Neural cell (in vitro differentiated cells): ENCODE data around the gene TRIM63. TPM values are rescaled to one million over a fixed set of nuclear protein-coding genes. Genes with fewer than 3 reads are reported as not detected.

Experiments used
- H2AFZ ChIP-seq: fragments of 200-600, 300-800 bp; sonication (generic), shearing (Covaris generic); 2 replicates; pipeline ENCODE4 v1.6.0; 2014; ENCODE audit warnings: low read depth, mild to moderate bottlenecking, antibody characterized with exemption, low read length, moderate library complexity
- H3F3A ChIP-seq: fragments of 200-600 bp; shearing (Covaris generic); 2 replicates; pipeline ENCODE4 v1.6.1; 2016; ENCODE audit warnings: mild to moderate bottlenecking, moderate library complexity, mixed read lengths, antibody characterized with exemption, low read length; ENCODE audit not compliant: insufficient read depth, poor library complexity, severe bottlenecking
- H3K27ac ChIP-seq: fragments of 200-600, 300-800 bp; sonication (generic), shearing (Covaris generic); 2 replicates; pipeline ENCODE4 v1.5.1; 2014; ENCODE audit warnings: mild to moderate bottlenecking, low read length, moderate library complexity
- H3K27me3 ChIP-seq: fragments of 300-800, 200-600 bp; sonication (generic), shearing (Covaris generic); 2 replicates; pipeline ENCODE4 v1.6.0; 2014; ENCODE audit warnings: mild to moderate bottlenecking, low read depth, low read length, moderate library complexity; ENCODE audit not compliant: insufficient read depth
- H3K36me3 ChIP-seq: fragments of 300-800, 200-600 bp; sonication (generic), shearing (Covaris generic); 2 replicates; pipeline ENCODE4 v1.5.1; 2014; ENCODE audit warnings: mild to moderate bottlenecking, antibody characterized with exemption, low read length, moderate library complexity; ENCODE audit not compliant: insufficient read depth
- H3K4me2 ChIP-seq: fragments of 300-800, 200-600 bp; sonication (generic), shearing (Covaris generic); 2 replicates; pipeline ENCODE4 v1.6.0; 2014; ENCODE audit warnings: mild to moderate bottlenecking, low read length
- H3K4me3 ChIP-seq: fragments of 300-800, 200-600 bp; sonication (generic), shearing (Covaris generic); 2 replicates; pipeline ENCODE4 v1.5.1; 2014; ENCODE audit warnings: mild to moderate bottlenecking, low read length, moderate library complexity
- H3K79me2 ChIP-seq: fragments of 200-600 bp; shearing (Covaris generic); replicated peaks from 2 replicates; pipeline ENCODE4 v1.6.0; 2014; ENCODE audit warnings: mild to moderate bottlenecking, low read length, moderate library complexity; ENCODE audit not compliant: insufficient read depth
- H3K9ac ChIP-seq: fragments of 300-800, 200-600 bp; sonication (generic), shearing (Covaris generic); 2 replicates; pipeline ENCODE4 v1.6.1; 2016; ENCODE audit warnings: mild to moderate bottlenecking, low read length, mixed read lengths
- H3K9me2 ChIP-seq: fragments of 200-600 bp; shearing (Covaris generic); 2 replicates; pipeline ENCODE4 v1.6.1; 2016; ENCODE audit warnings: mild to moderate bottlenecking, low read length, mixed read lengths; ENCODE audit not compliant: insufficient read depth
- H3K9me3 ChIP-seq: fragments of 200-600, 300-800 bp; sonication (generic), shearing (Covaris generic); 2 replicates; pipeline ENCODE4 v1.6.1; 2016; ENCODE audit warnings: mild to moderate bottlenecking, mixed run types, low read length, moderate library complexity, mixed read lengths
- H4K20me1 ChIP-seq: fragments of 200-600 bp; shearing (Covaris generic); 2 replicates; pipeline ENCODE4 v1.6.1; 2016; ENCODE audit warnings: mild to moderate bottlenecking, mixed run types; ENCODE audit not compliant: insufficient read depth
- EP300 ChIP-seq: fragments of 450-650 bp; conservative IDR thresholded peaks from 2 replicates; pipeline ENCODE4 v1.6.1; 2014; ENCODE audit warnings: antibody characterized with exemption, mild to moderate bottlenecking, moderate library complexity; ENCODE audit not compliant: poor library complexity, severe bottlenecking
- EZH2 ChIP-seq: fragments of 200-600, 300-800 bp; shearing (Covaris generic), sonication (generic); IDR thresholded peaks from 2 replicates; pipeline ENCODE4 v1.6.1; 2014; ENCODE audit warnings: antibody characterized with exemption, low read length, borderline replicate concordance, mild to moderate bottlenecking; ENCODE audit not compliant: insufficient read depth, poor library complexity, severe bottlenecking
- MXI1 ChIP-seq: fragments of 450-650 bp; conservative IDR thresholded peaks from 2 replicates; pipeline ENCODE4 v1.6.1; 2014; ENCODE audit warnings: antibody characterized with exemption, mild to moderate bottlenecking; ENCODE audit not compliant: poor library complexity, severe bottlenecking
- POLR2AphosphoS5 ChIP-seq: IDR thresholded peaks from 2 replicates; pipeline ENCODE4 v1.6.1; 2012
- RAD21 ChIP-seq: fragments of 450-650 bp; conservative IDR thresholded peaks from 2 replicates; pipeline ENCODE4 v1.6.1; 2014; ENCODE audit warnings: antibody characterized with exemption, mild to moderate bottlenecking, moderate library complexity
- SMC3 ChIP-seq: fragments of 450-650 bp; conservative IDR thresholded peaks from 2 replicates; pipeline ENCODE4 v1.6.1; 2014; ENCODE audit warnings: antibody characterized with exemption, mild to moderate bottlenecking, moderate library complexity; ENCODE audit not compliant: poor library complexity
- TAF1 ChIP-seq: IDR thresholded peaks from 2 replicates; pipeline ENCODE4 v1.6.1; 2012; ENCODE audit warnings: low read depth
- polyA plus RNA-seq: library from polyadenylated mRNA; depleted of rRNA; stranded (reverse); fragments of >200 nt; gene quantifications from 2 replicates; pipeline ENCODE4 v1.2.3, GENCODE V29; 2014
- TF ChIP-seq, protein P1 (sequence below): fragments of 450-650 bp; IDR thresholded peaks from 2 replicates; pipeline ENCODE4 v1.5.1; 2014; ENCODE audit warnings: antibody characterized with exemption, mild to moderate bottlenecking, moderate library complexity; ENCODE audit not compliant: poor library complexity, severe bottlenecking
- TF ChIP-seq, protein P2 (sequence below): IDR thresholded peaks from 2 replicates; pipeline ENCODE4 v1.6.1; 2012; ENCODE audit warnings: borderline replicate concordance

The TRIM63 gene
- polyA plus RNA-seq, 1 donor from 2014 or later, result not detected

GRCh38 chr1:26029054-26029863 lies 38.2 kb downstream of the TRIM63 start:
- Histone ChIP-seq H3K4me3 (no peak overlapping the region), H3K36me3 (no peaks in the 10 kb centered on the region), H3K9me3 (no peaks in the 10 kb centered on the region), H3K79me2 (no peaks in the 10 kb centered on the region), H3K9ac (no peak overlapping the region), H3F3A (no peaks in the 10 kb centered on the region), H3K27me3 (no peaks in the 10 kb centered on the region), H3K9me2 (no peaks in the 10 kb centered on the region), H2AFZ (no peak overlapping the region), H3K27ac (no peak overlapping the region), H4K20me1 (no peaks in the 10 kb centered on the region), H3K4me2 (no peak overlapping the region)
- TF ChIP-seq RAD21 (no peak), TAF1 (no peak), POLR2AphosphoS5 (no peak), EZH2 (no peak), EP300 (no peak), SMC3 (no peak), MXI1 (no peak)
- TF ChIP-seq, protein P1, sequence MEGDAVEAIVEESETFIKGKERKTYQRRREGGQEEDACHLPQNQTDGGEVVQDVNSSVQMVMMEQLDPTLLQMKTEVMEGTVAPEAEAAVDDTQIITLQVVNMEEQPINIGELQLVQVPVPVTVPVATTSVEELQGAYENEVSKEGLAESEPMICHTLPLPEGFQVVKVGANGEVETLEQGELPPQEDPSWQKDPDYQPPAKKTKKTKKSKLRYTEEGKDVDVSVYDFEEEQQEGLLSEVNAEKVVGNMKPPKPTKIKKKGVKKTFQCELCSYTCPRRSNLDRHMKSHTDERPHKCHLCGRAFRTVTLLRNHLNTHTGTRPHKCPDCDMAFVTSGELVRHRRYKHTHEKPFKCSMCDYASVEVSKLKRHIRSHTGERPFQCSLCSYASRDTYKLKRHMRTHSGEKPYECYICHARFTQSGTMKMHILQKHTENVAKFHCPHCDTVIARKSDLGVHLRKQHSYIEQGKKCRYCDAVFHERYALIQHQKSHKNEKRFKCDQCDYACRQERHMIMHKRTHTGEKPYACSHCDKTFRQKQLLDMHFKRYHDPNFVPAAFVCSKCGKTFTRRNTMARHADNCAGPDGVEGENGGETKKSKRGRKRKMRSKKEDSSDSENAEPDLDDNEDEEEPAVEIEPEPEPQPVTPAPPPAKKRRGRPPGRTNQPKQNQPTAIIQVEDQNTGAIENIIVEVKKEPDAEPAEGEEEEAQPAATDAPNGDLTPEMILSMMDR, result no peak
- TF ChIP-seq, protein P2, sequence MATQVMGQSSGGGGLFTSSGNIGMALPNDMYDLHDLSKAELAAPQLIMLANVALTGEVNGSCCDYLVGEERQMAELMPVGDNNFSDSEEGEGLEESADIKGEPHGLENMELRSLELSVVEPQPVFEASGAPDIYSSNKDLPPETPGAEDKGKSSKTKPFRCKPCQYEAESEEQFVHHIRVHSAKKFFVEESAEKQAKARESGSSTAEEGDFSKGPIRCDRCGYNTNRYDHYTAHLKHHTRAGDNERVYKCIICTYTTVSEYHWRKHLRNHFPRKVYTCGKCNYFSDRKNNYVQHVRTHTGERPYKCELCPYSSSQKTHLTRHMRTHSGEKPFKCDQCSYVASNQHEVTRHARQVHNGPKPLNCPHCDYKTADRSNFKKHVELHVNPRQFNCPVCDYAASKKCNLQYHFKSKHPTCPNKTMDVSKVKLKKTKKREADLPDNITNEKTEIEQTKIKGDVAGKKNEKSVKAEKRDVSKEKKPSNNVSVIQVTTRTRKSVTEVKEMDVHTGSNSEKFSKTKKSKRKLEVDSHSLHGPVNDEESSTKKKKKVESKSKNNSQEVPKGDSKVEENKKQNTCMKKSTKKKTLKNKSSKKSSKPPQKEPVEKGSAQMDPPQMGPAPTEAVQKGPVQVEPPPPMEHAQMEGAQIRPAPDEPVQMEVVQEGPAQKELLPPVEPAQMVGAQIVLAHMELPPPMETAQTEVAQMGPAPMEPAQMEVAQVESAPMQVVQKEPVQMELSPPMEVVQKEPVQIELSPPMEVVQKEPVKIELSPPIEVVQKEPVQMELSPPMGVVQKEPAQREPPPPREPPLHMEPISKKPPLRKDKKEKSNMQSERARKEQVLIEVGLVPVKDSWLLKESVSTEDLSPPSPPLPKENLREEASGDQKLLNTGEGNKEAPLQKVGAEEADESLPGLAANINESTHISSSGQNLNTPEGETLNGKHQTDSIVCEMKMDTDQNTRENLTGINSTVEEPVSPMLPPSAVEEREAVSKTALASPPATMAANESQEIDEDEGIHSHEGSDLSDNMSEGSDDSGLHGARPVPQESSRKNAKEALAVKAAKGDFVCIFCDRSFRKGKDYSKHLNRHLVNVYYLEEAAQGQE, result no peak

DNA sequence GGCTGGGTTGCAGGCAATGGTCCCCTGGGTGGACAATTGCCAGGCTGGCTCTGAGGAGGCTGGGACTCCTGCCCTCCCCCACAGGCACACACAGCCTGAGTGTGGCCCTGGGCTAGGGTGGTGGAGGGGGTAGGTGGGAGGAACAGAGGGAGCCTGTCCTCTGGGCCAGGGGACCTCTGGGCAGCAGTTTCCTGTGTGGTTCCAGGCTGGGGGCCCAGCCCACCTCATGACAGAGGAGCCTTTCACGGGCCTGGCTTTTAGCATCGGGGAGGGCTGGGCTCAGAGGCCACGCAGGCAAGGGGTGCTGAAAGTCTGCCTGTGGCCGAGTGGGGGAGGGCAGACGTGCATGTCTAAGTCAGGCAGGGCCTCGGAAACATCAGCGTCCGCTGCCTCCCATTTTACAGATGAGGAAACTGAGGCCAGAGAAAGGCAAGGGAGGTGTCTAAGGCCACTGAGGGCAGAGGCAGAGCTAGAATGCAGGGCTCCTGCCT lies 38.9 kb downstream of the TRIM63 start:
- Histone ChIP-seq H3K36me3 (no peaks in the 10 kb centered on the region), H3K9me2 (no peaks in the 10 kb centered on the region), H3F3A (no peaks in the 10 kb centered on the region), H4K20me1 (no peaks in the 10 kb centered on the region), H3K27ac (no peak overlapping the region), H3K4me3 (no peak overlapping the region), H3K9me3 (no peaks in the 10 kb centered on the region), H3K27me3 (no peaks in the 10 kb centered on the region), H2AFZ (no peak overlapping the region), H3K9ac (no peak overlapping the region), H3K4me2 (no peak overlapping the region), H3K79me2 (no peaks in the 10 kb centered on the region)
- TF ChIP-seq EP300 (no peak), POLR2AphosphoS5 (no peak), MXI1 (no peak), EZH2 (no peak), SMC3 (no peak), RAD21 (no peak), TAF1 (no peak)
- TF ChIP-seq, protein P2, result no peak
- TF ChIP-seq, protein P1, result no peak
